ENCODE results near the gene MAML2. TPM values are rescaled to one million over a fixed set of nuclear protein-coding genes. Genes with fewer than 3 reads are reported as not detected.

Gene MAML2
- total and polyA plus RNA-seq, 4 donors = 0.56 to 2.1 (median 1.4) TPM

- no peak for DNase-seq (ENCODE audit: low spot score)
- Histone ChIP-seq H3K27ac (ENCODE audit: low read depth in 1 of 2, low read length in 2 of 2) (no peak overlapping the region), H3K4me3 (ENCODE audit: low read depth in 1 of 3, low read length in 3 of 3) (no peak overlapping the region), H3K27me3 (ENCODE audit: control insufficient read depth in 4 of 4, insufficient read depth in 4 of 4, low read length in 3 of 4) (no peaks in the 10 kb centered on the region), H3K9me3 (ENCODE audit: control insufficient read depth in 4 of 4, low read length in 3 of 4) (no peaks in the 10 kb centered on the region), H3K4me1 (ENCODE audit: control insufficient read depth in 4 of 4, insufficient read depth in 4 of 4, low read length in 3 of 4) (peaks cover 0 to 4% (median 3%) of the 10 kb centered on the region in 4 donors), H3K9ac (ENCODE audit: low read depth in 1 of 2, low read length in 2 of 2) (no peak overlapping the region), H3K36me3 (ENCODE audit: control insufficient read depth in 4 of 4, insufficient read depth in 3 of 4, low read depth in 1 of 4, low read length in 3 of 4) (no peaks in the 10 kb centered on the region)
- no peak for TF ChIP-seq RAD21 (IDR thresholded peaks at IDR 0.05)
- no peak for TF ChIP-seq SP1 (IDR thresholded peaks at IDR 0.05)
- TF ChIP-seq JUND (IDR thresholded peaks at IDR 0.05) = no peak
- no peak for TF ChIP-seq MAX (IDR thresholded peaks at IDR 0.05)
- TF ChIP-seq REST (IDR thresholded peaks at IDR 0.05) = no peak
- no peak for TF ChIP-seq GABPA (IDR thresholded peaks at IDR 0.05 in 1 of 2, conservative IDR thresholded peaks at IDR 0.05 in 1 of 2)
- TF ChIP-seq RXRA (IDR thresholded peaks at IDR 0.05) = no peak
- TF ChIP-seq YY1 (IDR thresholded peaks at IDR 0.05) = no peak
- no peak for TF ChIP-seq HNF4A (conservative IDR thresholded peaks at IDR 0.05)
- TF ChIP-seq TAF1 (conservative IDR thresholded peaks at IDR 0.05) = no peak
- TF ChIP-seq NR2F2 (IDR thresholded peaks at IDR 0.05) = no peak
- no peak for TF ChIP-seq EGR1 (IDR thresholded peaks at IDR 0.05; ENCODE audit: low read depth in 2 of 2)
- no peak for TF ChIP-seq FOXA1 (IDR thresholded peaks at IDR 0.05)
- no peak for TF ChIP-seq ATF3 (IDR thresholded peaks at IDR 0.05)
- no peak for TF ChIP-seq FOXA2 (IDR thresholded peaks at IDR 0.05)
- WGBS = 68% methylated on average over 1 of the region's 1 CpG
Measured at GRCh38 chr11:96310236-96310635, 32.8 kb downstream of the MAML2 start.

GRCh38 chr11:96309643-96310017 lies 33.4 kb downstream of the MAML2 start:
- Histone ChIP-seq H3K36me3 (ENCODE audit: control insufficient read depth in 4 of 4, insufficient read depth in 3 of 4, low read depth in 1 of 4, low read length in 3 of 4) (no peaks in the 10 kb centered on the region), H3K27ac (ENCODE audit: low read depth in 1 of 2, low read length in 2 of 2) (no peak overlapping the region), H3K9ac (ENCODE audit: low read depth in 1 of 2, low read length in 2 of 2) (no peak overlapping the region), H3K4me1 (ENCODE audit: control insufficient read depth in 4 of 4, insufficient read depth in 4 of 4, low read length in 3 of 4) (peaks cover 0 to 4% (median 3%) of the 10 kb centered on the region in 4 donors), H3K4me3 (ENCODE audit: low read depth in 1 of 3, low read length in 3 of 3) (no peak overlapping the region), H3K27me3 (ENCODE audit: control insufficient read depth in 4 of 4, insufficient read depth in 4 of 4, low read length in 3 of 4) (no peaks in the 10 kb centered on the region), H3K9me3 (ENCODE audit: control insufficient read depth in 4 of 4, low read length in 3 of 4) (no peaks in the 10 kb centered on the region)
- WGBS = 78% methylated on average over 5 of the region's 5 CpGs
- DNase-seq (ENCODE audit: low spot score) = no peak
- TF ChIP-seq GABPA (IDR thresholded peaks at IDR 0.05 in 1 of 2, conservative IDR thresholded peaks at IDR 0.05 in 1 of 2) = no peak
- no peak for TF ChIP-seq REST (IDR thresholded peaks at IDR 0.05)
- no peak for TF ChIP-seq FOXA2 (IDR thresholded peaks at IDR 0.05)
- no peak for TF ChIP-seq TAF1 (conservative IDR thresholded peaks at IDR 0.05)
- no peak for TF ChIP-seq RXRA (IDR thresholded peaks at IDR 0.05)
- no peak for TF ChIP-seq EGR1 (IDR thresholded peaks at IDR 0.05; ENCODE audit: low read depth in 2 of 2)
- no peak for TF ChIP-seq YY1 (IDR thresholded peaks at IDR 0.05)
- TF ChIP-seq ZBTB33 (IDR thresholded peaks at IDR 0.05) = no peak
- TF ChIP-seq JUND (IDR thresholded peaks at IDR 0.05) = no peak
- TF ChIP-seq MAX (IDR thresholded peaks at IDR 0.05) = no peak

Measured in liver (tissue), 9 donors.